Stimulated activated CD8-positive, alpha-beta memory T cell treated with anti-CD3 and anti-CD28 coated beads, Interleukin-12 subunit alpha, Interleukin-12 subunit beta, amount 100 ng/mL, for 4 hours (primary cell): Measurements from ENCODE around the gene SRPX.

Experiments
- DNase-seq: peaks from one replicate; pipeline ENCODE4 v3.0.0-alpha.2; 2020; ENCODE audit warnings: low read depth

Gene SRPX, protein sequence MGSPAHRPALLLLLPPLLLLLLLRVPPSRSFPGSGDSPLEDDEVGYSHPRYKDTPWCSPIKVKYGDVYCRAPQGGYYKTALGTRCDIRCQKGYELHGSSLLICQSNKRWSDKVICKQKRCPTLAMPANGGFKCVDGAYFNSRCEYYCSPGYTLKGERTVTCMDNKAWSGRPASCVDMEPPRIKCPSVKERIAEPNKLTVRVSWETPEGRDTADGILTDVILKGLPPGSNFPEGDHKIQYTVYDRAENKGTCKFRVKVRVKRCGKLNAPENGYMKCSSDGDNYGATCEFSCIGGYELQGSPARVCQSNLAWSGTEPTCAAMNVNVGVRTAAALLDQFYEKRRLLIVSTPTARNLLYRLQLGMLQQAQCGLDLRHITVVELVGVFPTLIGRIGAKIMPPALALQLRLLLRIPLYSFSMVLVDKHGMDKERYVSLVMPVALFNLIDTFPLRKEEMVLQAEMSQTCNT

DNA sequence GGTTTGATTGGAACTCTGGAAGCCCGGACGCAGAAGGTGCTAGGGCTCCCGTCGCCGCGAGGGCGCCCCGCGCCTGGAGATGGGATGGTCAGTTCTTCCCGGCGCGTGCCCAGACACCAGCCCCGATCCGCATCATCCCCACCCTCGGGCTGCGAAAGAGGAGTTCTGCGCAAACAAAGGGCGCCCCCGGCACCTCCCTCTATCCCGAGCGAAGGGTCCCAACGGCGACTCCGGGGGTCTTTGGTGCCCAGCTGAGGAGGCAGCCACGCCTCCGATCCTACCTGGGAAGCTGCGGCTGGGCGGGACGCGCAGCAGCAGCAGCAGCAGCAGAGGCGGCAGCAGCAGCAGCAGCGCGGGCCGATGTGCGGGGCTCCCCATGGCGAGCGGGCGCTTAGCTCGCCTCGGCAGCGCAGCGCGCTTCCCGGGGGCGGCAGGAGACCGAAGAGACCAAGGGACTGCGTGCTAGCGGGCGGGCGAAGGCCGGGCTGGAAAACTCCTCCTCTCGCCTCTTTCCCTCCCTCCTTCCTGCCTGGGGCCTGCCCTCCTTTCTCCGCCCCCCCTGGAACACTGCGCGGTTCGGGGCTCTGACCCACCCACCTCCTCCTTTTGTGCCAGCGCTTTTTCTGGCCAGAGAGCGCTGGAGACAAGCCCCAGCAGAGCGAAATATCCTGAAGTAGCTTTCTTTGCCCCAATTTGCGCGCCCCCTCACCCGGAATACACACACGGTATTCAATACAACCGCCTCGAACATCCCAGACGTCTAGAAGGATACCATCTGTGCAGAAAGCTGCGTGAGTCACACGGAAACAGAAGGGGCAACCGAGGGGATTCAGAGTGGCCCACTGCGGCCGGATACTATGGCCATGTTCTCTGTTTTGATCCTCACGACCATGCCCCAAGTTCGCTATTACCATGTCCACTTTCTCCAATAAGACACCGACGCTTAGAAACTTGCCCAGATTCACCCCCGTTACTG, at the start of gene SRPX:
TSS of gene SRPX (minus strand) at position 457 of the 976 bp plus-strand sequence. CDS start at position 378, 79 bp downstream.
- DNase-seq, result no peak

DNA sequence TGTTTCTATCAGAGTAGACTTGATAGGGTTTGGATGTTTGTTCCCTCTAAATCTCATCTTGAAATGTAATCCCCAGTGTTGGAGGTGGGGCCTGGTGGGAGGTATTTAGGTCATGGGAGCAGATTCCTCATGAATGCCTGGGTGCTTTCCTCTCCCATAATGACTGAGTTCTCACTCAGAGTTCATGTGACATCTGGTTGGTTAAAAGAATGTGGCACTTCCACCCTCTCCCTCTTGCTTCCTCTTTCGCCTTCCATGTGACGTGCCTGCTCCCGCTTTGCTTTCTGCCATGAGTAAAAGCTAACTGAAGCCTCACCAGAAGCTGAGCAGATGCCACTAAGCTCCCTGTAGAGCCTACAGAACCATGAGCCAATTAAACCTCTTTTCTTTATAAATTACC, 47.3 kb upstream of the SRPX start:
- no peak for DNase-seq

DNA sequence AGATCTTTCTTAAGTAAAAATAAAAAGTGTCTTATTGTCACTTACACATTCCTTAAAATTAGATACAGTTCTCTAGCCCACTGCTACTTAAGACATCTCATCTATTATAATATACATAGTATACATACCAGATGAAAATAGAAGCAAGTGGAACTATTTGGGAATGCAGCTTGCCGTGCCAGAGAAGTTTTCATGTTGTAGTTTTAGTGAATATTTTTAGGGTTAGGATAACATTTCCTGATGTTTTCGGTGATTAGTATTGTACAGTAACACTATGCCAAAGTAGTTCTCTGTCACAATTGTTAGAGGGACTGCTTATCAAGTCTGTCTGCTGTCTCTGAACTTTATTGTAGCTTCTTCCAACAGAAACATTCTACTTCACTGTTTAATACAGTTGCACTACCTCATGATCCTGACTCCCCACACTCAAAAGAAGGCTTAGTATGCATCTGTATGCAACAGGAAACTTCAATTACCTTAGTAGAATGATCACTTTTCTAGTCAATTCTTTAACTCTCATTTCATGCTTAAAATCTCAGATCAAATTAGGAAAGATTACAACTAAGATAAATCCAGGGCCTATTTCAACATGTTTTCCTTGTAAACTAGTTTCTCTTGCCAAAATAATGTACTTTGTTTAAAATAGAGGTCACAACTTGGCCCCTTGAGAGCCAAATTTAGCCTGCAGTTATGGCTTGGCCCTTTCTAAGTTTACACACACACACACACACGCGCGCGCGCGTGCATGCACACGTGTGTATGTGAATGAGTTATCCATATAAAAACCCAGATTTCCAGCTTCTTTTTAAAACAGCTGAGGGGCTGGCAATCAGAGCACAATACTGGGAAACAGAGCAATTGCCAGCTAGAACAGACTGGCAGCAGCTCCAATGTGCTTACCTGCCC, 42.3 kb upstream of the SRPX start:
- DNase-seq, result no peak

DNA sequence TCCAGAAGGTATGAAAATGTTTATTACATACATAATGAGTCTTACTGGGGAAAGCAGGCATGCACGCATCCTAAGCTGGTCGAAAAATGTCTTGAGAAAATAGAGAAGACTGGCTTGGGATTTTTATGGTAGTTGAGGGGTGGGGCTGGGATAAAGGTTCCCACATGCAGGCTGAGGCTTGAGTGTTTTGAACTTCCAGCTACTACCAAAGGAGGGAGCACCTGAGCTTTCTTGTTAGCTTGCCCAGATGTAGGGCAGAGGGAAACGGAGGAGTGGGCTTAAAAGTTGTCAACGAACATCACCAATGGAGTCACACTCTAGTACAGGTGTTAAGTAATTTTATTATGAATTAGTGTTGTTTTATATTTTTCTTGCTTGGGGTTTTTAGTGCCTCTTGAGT, 39.6 kb upstream of the SRPX start:
- no peak for DNase-seq

DNA sequence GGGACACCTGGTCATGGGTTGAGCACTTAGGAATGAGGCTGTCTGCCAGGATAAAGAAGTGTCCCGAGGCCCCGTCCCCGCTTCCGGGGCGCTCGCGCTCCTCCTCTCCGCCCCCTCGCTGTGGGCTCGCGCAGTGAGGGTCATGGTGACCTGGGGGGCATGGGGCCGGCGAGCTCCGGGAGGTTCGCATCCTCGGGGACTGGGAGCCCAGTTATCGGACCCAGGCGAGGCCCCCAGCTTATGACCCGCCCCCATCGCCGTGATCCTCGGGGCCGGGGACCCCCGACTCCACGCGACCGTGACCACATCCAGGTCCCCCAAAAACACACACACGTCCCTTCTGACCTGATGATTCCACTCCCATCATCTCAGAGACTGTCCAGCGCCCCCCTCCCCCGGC, 35.3 kb upstream of the SRPX start:
- DNase-seq, result no peak

DNA sequence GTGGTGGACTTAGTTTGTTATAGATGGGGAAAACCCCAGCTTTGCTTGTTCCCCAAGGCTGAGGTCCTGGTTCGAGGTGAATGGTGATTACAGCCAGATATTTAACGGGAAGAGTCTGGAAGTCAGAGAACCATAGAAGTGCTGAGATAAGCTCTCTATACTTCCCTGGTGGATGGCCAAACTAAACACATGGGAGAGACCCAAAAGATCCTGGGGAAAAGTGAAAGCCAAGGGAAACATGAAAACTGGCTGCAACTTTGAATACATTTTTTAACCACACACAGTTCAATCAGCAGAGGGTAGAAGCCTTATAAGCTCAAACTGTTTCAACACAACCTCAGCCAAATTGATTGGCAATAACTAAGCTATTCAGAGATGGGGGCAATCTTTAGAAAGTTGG, 29.3 kb upstream of the SRPX start:
- DNase-seq, result no peak

DNA sequence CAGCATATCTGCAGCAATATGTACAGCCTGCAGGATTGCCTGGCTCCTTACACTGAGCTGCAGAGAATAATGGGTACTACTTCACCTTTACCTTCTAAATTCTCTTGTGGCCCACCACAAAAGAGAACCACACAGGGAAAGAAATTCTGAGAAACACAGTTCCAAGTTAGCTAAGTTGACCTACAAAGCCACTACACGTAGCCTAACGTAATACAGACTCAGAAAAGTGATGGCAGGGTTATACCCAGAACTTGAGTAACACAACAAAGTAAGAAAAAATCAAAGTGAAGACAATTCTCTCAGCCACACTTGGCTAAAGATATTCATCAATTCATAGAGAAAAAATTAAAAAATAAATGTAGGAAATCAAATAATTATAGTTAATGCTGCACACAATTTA, 26.4 kb upstream of the SRPX start:
- DNase-seq, result no peak

DNA sequence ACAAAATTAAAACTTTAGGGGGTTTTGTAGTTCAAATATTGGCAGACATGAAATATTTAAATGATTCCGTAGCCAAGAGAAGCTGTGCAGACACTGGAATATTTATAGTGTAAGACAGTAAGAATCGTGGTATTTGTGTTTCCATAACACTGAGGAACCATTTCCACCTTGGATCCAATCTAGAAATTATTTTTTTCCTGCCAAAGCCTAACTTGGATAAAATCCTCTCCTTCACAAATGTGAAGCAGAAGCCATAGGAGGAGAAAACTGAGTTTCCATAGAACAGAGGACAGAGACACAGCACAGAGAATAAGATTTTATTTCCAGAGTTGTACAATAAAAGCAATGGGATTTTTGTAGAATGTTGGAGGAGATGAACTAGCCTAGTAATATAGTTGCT, 19.9 kb upstream of the SRPX start:
- DNase-seq, result no peak

DNA sequence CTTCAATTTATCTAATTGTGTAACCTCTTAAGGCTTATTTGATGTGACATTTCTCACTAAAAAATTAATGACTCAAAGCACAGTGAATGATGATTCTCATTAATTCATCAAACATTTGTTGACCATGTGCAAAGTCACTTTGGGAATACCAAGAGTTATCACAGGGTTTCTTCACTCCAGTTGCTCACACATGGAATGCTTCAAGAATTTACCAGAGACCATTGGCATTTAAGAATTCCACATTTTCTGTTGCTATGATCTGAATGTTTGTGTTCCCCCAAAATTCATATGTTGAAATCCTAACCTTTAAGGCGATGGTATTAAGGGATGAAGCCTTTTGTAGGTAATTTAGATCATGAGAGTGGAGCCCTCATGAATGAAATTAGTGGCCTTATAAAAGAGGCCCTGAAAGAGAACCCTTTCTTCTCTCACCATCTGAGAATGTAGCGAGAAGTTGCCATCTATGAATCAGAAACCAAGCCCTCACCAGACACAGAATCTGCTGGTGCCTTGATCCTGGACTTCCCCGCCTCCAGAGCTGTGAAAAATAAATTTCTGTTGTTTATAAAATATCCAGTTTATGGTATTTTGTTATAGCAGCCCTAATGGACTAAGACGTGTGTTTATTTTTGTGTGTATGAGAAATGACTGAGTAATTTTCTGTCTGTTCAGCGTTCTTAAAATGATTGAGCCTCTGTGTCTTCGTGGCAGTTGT, 16.4 kb upstream of the SRPX start:
- DNase-seq, result no peak

DNA sequence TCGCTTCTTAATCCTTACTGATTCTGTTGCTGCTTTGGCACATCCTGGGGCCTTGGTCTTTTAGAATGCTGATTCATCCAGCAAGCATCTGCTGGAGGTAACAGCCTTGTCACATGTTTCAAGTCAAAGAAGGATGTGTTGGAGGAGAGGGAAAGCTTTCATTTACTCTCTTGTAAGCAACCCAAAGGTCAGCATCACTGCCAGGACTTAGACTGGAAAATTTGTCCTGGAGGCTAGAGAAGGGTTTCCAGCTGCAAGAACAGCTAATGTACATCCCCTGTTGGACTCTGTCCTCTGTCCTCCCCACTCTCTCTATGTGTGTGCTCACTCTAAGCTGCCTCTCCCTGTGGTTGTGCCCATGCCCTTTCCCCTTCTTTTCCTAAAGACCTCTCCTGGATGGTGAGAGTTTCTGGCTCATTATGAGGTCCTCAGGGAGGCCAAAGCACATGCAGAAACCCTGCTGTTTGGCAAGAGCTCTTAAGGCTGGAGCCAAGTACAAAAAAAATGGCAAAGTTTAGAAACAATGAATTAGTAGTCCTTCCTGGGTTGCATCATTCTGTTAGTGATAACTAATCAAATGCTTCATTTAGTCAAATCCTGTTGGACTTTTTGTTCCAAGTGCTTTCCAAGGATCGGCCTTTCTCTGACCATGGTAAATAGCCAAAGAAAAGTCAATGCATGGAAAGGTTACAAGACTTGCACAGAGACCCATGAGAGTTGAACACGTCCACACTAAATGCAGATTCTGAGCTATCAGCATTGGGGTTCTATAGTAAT, 13.4 kb upstream of the SRPX start:
- DNase-seq, result no peak

DNA sequence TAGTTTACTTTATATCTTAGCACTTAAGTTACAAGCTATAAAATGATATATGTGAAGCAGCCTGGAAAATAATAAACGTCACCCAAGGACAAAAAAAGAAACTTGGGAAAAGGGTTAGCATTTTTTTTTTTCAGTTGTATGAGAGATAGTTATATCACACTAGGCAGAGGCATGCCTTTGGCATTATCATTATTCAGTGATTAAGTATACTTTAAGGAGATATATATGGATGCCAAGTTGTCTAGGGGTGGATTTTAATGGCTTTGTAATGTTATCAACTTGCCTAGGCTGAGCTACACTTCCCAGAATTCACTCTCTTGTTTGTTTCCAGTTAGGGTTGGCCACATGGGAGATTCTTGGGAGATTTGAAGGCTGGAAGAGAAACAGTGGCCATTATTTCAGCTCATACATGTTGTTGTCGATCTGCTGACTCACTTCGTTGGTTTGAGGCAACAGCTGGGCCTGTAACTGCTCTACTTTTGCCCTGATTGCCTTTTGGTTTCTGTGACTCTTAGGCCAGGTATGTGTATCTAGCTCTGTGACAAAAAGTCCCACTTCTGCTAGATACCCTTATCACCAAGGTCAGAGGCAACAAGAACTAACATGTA, 11.5 kb upstream of the SRPX start:
- no peak for DNase-seq

DNA sequence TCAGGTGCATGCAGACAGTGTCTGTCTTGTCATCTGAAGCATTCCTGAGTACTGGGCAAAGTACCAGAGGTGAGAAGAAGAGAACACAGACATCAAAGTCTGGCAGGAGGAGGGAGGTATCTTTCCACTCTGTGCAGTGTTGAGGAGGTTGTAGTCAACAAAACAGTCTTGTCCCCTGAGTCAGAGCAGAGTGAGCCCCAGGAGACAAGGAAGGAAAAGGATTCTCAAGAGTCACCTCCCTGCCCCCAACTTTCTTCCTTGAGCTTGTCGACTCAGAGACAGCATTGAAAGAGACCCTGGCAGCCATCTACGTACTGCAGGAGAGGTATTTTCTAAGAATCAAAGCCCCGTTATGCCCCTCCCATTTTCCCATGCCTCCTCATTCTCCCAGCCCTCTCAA, 4.4 kb upstream of the SRPX start:
- DNase-seq, result no peak

DNA sequence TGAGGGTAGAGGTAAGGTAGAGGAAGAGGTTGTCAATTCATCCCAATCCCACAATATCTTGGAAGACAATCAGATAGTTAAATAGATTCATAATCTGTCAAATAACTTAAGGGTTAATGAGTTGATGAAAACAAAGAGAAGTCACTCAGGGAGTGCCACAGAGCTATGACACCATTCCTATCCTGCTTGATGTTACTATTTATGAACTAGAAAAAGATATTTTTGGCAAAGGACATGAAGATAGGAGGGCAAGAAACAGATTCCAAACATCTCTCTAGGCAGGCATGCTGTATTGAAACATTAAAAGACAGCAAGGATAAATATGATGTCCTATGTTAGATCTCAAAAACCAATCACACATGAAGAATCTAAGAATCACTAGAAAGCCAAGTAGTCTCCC, 3.5 kb upstream of the SRPX start:
- DNase-seq, result no peak

DNA sequence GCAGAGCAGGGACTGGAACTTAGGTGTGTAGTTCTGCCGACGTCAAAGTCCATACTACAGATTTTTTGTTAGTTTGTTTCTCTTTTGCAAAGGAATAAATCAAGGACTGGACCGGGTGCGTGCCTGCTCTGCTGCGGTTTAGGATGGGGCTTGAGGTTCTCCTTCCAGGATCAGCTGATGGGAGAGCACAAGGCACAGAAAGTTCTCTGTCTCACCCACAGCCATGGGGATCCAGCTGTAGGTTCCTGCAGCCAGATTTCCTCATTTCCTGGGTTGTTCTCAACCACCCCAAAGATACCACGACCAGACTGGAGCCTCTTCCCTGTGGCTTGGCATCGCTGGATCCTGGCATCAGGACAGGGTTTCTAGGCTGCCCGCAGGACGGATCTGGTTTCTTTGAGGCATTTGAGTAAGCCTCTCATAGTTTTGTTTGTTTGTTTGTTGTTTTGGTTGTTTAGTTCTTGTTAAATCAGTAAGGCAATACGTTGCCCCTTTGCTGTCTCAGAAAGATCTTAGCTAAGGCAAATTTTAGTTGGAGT, 789 bp upstream of the SRPX start:
- DNase-seq, result no peak

DNA sequence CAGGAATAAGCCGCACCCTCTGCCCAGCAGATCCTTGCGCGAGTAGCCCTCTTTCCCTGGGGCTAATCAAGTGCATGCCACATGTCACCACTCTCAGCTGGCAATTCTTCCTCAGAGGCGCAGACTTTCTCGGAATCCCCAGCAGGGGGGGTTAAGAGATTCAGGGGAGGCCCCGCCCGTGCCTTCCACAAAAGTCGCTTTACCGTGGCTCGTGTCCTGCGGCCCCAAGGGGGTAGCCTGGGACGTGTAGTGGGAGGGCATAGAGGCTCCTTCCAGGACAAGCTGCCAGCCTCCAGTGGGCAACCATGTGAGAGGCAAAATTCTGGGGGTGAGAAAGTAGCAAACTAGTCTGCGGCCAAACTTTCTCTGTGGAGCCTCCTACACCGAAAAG, 652 bp downstream of the SRPX start:
- DNase-seq, result no peak

DNA sequence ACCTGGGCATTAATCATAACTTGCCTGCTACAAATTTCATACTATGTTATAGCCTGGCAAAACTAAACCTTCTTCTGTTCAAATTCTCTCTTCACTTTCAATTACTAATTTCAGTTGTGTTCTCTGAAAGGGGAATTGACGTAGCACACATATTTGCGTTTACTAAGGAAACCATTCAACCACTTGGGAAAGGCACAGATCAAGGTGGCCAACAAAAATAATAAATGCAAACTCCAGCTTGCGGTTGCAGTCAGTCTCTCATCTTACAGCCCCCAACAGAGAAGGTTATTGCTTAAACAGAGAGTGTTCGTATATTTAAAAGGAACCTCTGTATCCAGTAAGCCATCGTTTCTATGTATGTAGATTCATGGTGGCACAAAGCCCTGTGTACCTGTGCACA, 4.0 kb downstream of the SRPX start:
- no peak for DNase-seq

DNA sequence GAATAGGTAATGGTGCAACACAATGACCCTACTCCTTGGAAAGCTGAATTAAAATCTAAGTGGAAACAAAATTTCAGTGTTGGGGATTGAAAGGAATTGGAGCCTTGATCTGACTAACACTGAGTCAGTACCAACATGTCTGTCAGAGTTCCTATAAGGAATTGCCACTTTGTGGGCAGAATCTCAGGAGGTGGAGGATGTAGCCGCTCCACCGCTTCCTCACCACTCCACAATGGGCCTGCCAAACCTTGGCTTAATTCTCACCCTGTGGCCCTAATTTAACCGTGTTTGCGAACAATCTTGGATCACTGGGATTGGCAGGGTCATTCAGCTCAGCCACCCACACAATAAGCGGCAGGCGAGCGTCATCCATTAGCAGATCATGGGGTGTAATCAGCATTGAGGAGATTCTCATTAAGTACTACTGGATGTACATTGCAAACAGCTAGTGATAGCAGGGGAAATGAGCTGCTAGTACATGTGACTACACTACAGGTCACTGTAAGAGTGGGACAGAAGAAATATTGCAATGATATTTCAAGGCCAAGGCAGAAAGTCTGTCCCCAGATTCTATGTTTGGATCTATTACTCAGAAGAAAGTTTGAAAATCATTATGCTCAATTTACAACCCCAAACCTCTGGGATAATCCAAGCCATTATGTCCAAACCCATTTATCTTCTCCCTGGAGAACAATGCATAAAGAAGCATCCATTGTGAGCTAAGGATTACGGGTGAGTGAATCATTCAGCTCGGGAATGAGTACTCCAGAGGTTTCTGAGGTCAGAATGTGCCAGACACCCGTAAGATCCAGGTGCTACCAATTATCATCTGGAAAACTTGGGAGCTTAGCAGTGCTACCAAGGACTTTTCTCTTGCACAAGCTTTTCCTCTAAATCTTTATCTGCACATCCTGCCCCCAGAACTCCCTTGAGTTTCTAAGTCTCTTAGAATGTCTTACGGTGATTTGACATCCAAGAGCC, 5.8 kb downstream of the SRPX start:
- no peak for DNase-seq

DNA sequence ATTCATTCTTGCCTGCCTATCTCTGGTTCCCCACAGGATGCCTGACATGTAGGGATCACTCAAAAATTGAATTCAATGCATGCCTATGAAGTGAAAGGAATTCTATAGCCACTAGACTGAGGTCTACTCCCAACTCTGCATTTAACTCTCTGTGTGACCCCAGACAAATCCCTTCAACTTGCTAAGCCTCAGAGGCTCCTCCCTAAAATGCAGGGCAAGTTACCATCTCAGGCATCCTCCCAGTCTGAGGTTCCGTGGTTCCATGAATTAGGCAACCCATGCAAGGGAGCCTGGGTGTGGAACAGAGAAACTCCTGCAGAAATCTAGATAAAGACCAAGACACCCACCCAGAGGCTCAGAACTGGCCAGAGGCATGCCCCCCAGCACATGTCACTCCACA, 6.6 kb downstream of the SRPX start:
- no peak for DNase-seq
